GM19324 (cell line): Measurements from ENCODE around the gene TDP1.
"Not testable (repeated sequence)": the region's sequence is repeated elsewhere in the genome, so short reads cannot be mapped to it uniquely, and the experiment has no call there.

Experiments
- ATAC-seq: cut with Tn5 transposase; IDR thresholded peaks from one replicate; pipeline ENCODE4 v1.9.1; 2021; ENCODE audit warnings: mild to moderate bottlenecking, moderate library complexity; ENCODE audit not compliant: unreplicated experiment, low FRiP score

TDP1 gene

GRCh38 chr14:90089486-90089885 lies 133.8 kb downstream of the TDP1 start:
- not testable (repeated sequence) for ATAC-seq

GRCh38 chr14:90091393-90091792 lies 135.7 kb downstream of the TDP1 start:
- no peak for ATAC-seq

GRCh38 chr14:90093942-90094595 lies 138.3 kb downstream of the TDP1 start:
- ATAC-seq, result no peak
